Testis (tissue), 2 donors: ENCODE measurements around the gene RAB7B.

Experiments used
- CTCF ChIP-seq, 3 experiments: fragments of 450-650 bp in 2 of 3; fragments of 200-600 bp in 1 of 3; sonication (generic) in 1 of 3; IDR thresholded peaks; one replicate each; pipeline ENCODE4 v1.5.1; 2016 to 2019; ENCODE audit warnings: antibody characterized with exemption in 3 of 3, mild to moderate bottlenecking in 2 of 3, moderate library complexity in 1 of 3
- POLR2A ChIP-seq: fragments of 450-650 bp; IDR thresholded peaks from one replicate; pipeline ENCODE4 v1.6.1; 2017; ENCODE audit warnings: antibody characterized with exemption, mild to moderate bottlenecking, moderate library complexity

- TF ChIP-seq CTCF (IDR thresholded peaks at IDR 0.05) (no peak), POLR2A (no peak)
Measured at GRCh38 chr1:206048582-206048981, 45.4 kb upstream of the RAB7B start.
